Heart left ventricle (tissue), 16 donors: ENCODE results near the gene SLC15A3. TPM values are rescaled to one million over a fixed set of nuclear protein-coding genes. Genes with fewer than 3 reads are reported as not detected.

Experiments
- ATAC-seq, 4 donors: fragments of 200-7000 bp; cut with Tn5 transposase; one replicate each; pipeline ENCODE4 v1.9.1; 2020 to 2022; ENCODE audit warnings: moderate library complexity in 4 of 4, mild to moderate bottlenecking in 3 of 4, moderate number of reproducible peaks in 1 of 4
- DNase-seq, 5 donors: peaks; one replicate each; pipeline ENCODE4 v3.0.0-alpha.2; 2020
- H3K27ac ChIP-seq, 12 donors: fragments of 200-600 bp; sonication (generic) in 4 of 12; one replicate each; pipeline versions ENCODE4 v1.5.0 to v1.8.0; 2016 to 2022; ENCODE audit warnings: mild to moderate bottlenecking in 2 of 12
- H3K27me3 ChIP-seq, 9 donors: fragments of 200-600 bp; sonication (generic) in 2 of 9; one replicate each; pipeline versions ENCODE4 v1.5.1 to v1.8.0; 2016 to 2022; ENCODE audit warnings: mild to moderate bottlenecking in 3 of 9
- H3K36me3 ChIP-seq, 9 donors: fragments of 200-600 bp; sonication (generic) in 2 of 9; one replicate each; pipeline versions ENCODE4 v1.5.0 to v1.8.0; 2018 to 2022; ENCODE audit warnings: mild to moderate bottlenecking in 2 of 9
- H3K4me1 ChIP-seq, 12 donors: fragments of 200-600 bp; sonication (generic) in 4 of 12; one replicate each; pipeline versions ENCODE4 v1.5.0 to v1.8.0; 2016 to 2022; ENCODE audit warnings: mild to moderate bottlenecking in 3 of 12
- H3K4me3 ChIP-seq, 12 donors: fragments of 200-600 bp; sonication (generic) in 4 of 12; one replicate each; pipeline versions ENCODE4 v1.5.0 to v1.8.0; 2017 to 2022; ENCODE audit warnings: mild to moderate bottlenecking in 9 of 12, moderate library complexity in 4 of 12
- H3K9me3 ChIP-seq, 12 donors: fragments of 200-600 bp; sonication (generic) in 4 of 12; one replicate each; pipeline versions ENCODE4 v1.5.0 to v1.8.0; 2016 to 2022; ENCODE audit warnings: mild to moderate bottlenecking in 1 of 12
- CTCF ChIP-seq, 12 donors: fragments of 200-600 bp; sonication (generic) in 4 of 12; IDR thresholded peaks; one replicate each; pipeline versions ENCODE4 v1.5.0 to v1.8.0; 2018 to 2022; ENCODE audit warnings: antibody characterized with exemption in 12 of 12, mild to moderate bottlenecking in 5 of 12
- POLR2A ChIP-seq, 2 donors: fragments of 450-650 bp; IDR thresholded peaks; one replicate each; pipeline ENCODE4 v1.6.1; 2017; ENCODE audit warnings: antibody characterized with exemption in 2 of 2, mild to moderate bottlenecking in 2 of 2, moderate library complexity in 2 of 2
- WGBS, 4 donors: extraction: QIAGEN DNeasy Blood & Tissue Kit in 2 of 4; methylation state at CpG; one replicate each; pipeline versions ENCODE4 v1.1.5 to v1.1.7; 2013 to 2018; 5-methylcytosine and 5-hydroxymethylcytosine counted together
- intact Hi-C, 10 donors: fragments of 100-400 bp; cut with DNase I; formaldehyde crosslinking; loops; one replicate each; pipeline versions ENCODE4 v1.11.1 to v1.14.2; 2022
- polyA plus RNA-seq, 2 donors: library from polyadenylated mRNA; stranded (reverse); fragments of 200-250 nt; gene quantifications; one replicate each; pipeline ENCODE4 v1.2.3, GENCODE V29; 2013
- total RNA-seq, 9 donors: library from RNA; depleted of rRNA in 2 of 9; stranded (reverse); fragments of >200 nt in 2 of 9; fragmentation: NEBNext Ultra II Directional in 3 of 9; extraction: Animal tissue kit (Norgen Biotek cat#: 25700) in 3 of 9; gene quantifications; one replicate each; pipeline versions ENCODE4 v1.1.0 to v1.2.4, GENCODE V29; 2016 to 2023
- donor health status: ischemic (EF 13 %, LVEDD 7.1; RV severe dilation, severe dysfunction).
- donor health status: healthy with polysubstance abuse.
- donor health status: DM: no; HTN: yes; CAD: no.
- donor health status: DM: no; HTN: no; CAD: no.
- donor health status: ischemic (EF 25% LVEDD 6.9; RV normal size, moderate dysfunction).
- donor health status: ischemic (EF 25% LVEDD 5.7; RV mildly dilated, moderate dysfunction).
- donor health status: healthy.
- donor health status: DM: yes; HTN: yes; CAD: no.
- donor health status: ischemic (EF 35%, LVEDD 5.7; RV mildly dilated, moderate dysfunction).
- donor health status: nonischemic (EF 11% LVEDD 7.7; RV severe dilation, severe dysfunction).
- donor health status: DM: yes; HTN: yes; CAD: no.
- donor health status: PGD.
- donor health status: ischemic (EF 29% LVEDD 5.4; RV normal size, mild dysfunction).
- donor health status: nonischemic (EF 23%, LVEDD 6.1; RV moderate dilation, normal function).

The SLC15A3 gene
- total and polyA plus RNA-seq, 11 donors: 11.9 to 85.1 (median 19.1) TPM

DNA sequence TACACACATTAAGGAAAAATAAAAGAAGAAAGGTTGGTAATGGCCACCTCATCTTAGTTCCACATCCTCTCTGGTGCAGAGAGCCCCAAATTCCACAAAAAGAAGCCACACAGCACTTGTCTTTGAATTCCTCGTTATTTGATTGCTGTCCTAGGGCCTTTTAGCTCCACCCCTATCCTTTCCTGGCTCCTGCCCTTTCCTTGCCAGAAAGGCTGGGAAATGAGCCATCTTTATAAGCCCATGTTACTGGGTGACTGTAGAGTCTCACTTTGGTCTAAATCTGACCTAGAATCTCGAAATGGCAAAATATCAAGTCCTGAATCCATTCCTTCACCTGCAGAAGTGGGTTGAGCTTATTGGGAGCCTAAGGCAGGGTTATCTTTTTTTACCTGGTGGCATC, 32.0 kb downstream of the SLC15A3 start:
- Histone ChIP-seq H3K4me3 (no peak overlapping the region), H3K27ac (peak overlapping the region in 1 of 12 donors; percentile 23), H3K9me3 (no peaks in the 10 kb centered on the region), H3K36me3 (peaks cover 2 to 40% (median 35%) of the 10 kb centered on the region in 9 donors), H3K4me1 (peaks cover 5 to 63% (median 53%) of the 10 kb centered on the region in 12 donors), H3K27me3 (peaks cover 0 to 17% (median 0%) of the 10 kb centered on the region in 9 donors)
- intact Hi-C loops: loop anchor here in 3 of 10 donors (2.0 to 5.0 kb wide), 4 partner anchors 32 to 213 kb away; partner anchors contain the start of gene SLC15A3 (in 1 of the 3)
- no peak for DNase-seq
- WGBS, 4 donors: 44 to 64% (median 48%) methylated on average over 2 of the region's 2 CpGs
- TF ChIP-seq POLR2A (IDR thresholded peaks at IDR 0.05): no peak
- TF ChIP-seq CTCF (IDR thresholded peaks at IDR 0.05): no peak
- no peak for ATAC-seq

DNA sequence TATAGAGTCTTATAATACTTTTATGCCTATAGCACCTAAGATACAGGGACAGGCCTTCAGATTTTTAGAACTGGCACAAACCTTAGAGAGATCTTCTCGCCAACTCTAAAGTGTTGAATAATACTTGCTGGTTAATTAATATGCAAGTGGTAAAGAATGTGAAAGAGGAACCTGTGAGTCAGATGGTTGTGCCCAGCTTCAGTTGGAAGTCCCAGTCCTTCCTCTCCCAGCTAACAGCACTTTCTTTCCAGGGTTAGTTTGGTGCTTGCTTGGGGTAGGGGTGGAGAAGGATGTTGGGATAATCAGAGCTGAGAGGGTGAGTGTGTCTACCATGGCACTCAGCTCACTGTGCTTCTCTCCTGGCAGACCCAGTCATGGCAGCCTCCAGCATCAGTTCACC, 32.7 kb downstream of the SLC15A3 start:
- ATAC-seq (no peak), DNase-seq (no peak)
- 89 to 96% (median 92%) methylated on average over 1 of the region's 1 CpG for WGBS, 4 donors
- H3K9me3 ChIP-seq: no peaks in the 10 kb centered on the region
- no peak for TF ChIP-seq CTCF (IDR thresholded peaks at IDR 0.05)
- TF ChIP-seq POLR2A (IDR thresholded peaks at IDR 0.05): no peak
- H3K27ac ChIP-seq: peak overlapping the region in 1 of 12 donors; percentile 23
- intact Hi-C loops: loop anchor here in 2 of 10 donors (5.0 kb wide), 2 partner anchors 33 to 48 kb away; partner anchors contain the start of gene SLC15A3 (in 1 of the 2)
- peaks cover 5 to 63% (median 54%) of the 10 kb centered on the region in 12 donors for H3K4me1 ChIP-seq
- peaks cover 2 to 40% (median 35%) of the 10 kb centered on the region in 9 donors for H3K36me3 ChIP-seq
- peaks cover 0 to 11% (median 0%) of the 10 kb centered on the region in 9 donors for H3K27me3 ChIP-seq
- H3K4me3 ChIP-seq: no peak overlapping the region

- H3K4me1 ChIP-seq: peaks cover under 1 to 59% (median 51%) of the 10 kb centered on the region in 12 donors
- peak overlapping the region in 1 of 12 donors; percentile 23 for H3K27ac ChIP-seq
- intact Hi-C loops: loop anchor here in 2 of 10 donors (5.0 kb wide), 2 partner anchors 33 to 48 kb away; partner anchors contain the start of gene SLC15A3 (in 1 of the 2)
- DNase-seq: no peak
- peaks cover 0 to 7% (median 0%) of the 10 kb centered on the region in 9 donors for H3K27me3 ChIP-seq
- no peak for TF ChIP-seq CTCF (IDR thresholded peaks at IDR 0.05)
- no peak for TF ChIP-seq POLR2A (IDR thresholded peaks at IDR 0.05)
- H3K4me3 ChIP-seq: no peak overlapping the region
- 40 to 52% (median 51%) methylated on average over 2 of the region's 2 CpGs for WGBS, 4 donors
- H3K9me3 ChIP-seq: no peaks in the 10 kb centered on the region
- no peak for ATAC-seq
- H3K36me3 ChIP-seq: peaks cover 2 to 40% (median 35%) of the 10 kb centered on the region in 9 donors
Measured at GRCh38 chr11:60918939-60919265, 33.1 kb downstream of the SLC15A3 start.

DNA sequence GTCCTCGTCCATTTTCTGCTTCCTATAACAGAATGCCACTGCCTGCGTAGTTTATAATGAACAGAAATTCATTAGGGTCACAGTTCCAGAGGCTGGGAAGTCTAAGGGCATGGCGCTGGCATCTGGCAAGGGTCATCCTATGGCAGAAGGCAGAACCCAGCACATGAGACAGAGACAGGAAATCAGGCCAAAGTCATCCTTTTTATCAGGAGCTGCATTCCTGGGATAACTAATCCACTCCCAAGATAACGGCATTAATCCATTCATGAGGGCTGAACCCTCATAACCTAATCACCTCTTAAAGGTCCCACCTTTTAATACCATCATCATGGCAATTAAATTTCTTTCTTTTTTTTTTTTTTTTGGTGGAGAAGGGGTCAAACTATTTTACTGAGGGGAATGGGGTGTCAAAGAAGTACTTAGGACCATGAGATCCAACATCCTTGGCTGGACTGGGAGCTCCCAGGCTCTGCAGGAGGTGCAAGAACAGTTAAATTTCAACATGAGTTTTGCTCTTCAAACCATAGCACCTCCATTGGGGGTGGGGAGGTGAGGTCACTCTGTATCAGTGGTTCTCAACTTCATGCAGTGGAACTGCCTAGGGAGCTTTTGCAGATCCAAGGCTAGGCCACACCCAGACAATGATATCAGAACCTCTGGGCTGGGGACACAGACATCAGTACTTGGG, 33.6 kb downstream of the SLC15A3 start:
- WGBS, 4 donors: 82 to 86% (median 85%) methylated on average over 4 of the region's 4 CpGs
- Histone ChIP-seq H3K9me3 (no peaks in the 10 kb centered on the region), H3K4me1 (peaks cover 0 to 57% (median 49%) of the 10 kb centered on the region in 12 donors), H3K4me3 (no peak overlapping the region), H3K27ac (peak overlapping the region in 1 of 12 donors; percentile 23), H3K27me3 (peaks cover 0 to 2% (median 0%) of the 10 kb centered on the region in 9 donors), H3K36me3 (peaks cover 2 to 40% (median 35%) of the 10 kb centered on the region in 9 donors)
- intact Hi-C loops: loop anchor here in 2 of 10 donors (5.0 kb wide), 2 partner anchors 34 to 49 kb away; partner anchors contain the start of gene SLC15A3 (in 1 of the 2)
- DNase-seq (no peak), ATAC-seq (no peak)
- no peak for TF ChIP-seq CTCF (IDR thresholded peaks at IDR 0.05)
- TF ChIP-seq POLR2A (IDR thresholded peaks at IDR 0.05): no peak
